Measurements from ENCODE around the gene CD200R1L. TPM values are rescaled to one million over a fixed set of nuclear protein-coding genes. Genes with fewer than 3 reads are reported as not detected.

The CD200R1L gene, protein sequence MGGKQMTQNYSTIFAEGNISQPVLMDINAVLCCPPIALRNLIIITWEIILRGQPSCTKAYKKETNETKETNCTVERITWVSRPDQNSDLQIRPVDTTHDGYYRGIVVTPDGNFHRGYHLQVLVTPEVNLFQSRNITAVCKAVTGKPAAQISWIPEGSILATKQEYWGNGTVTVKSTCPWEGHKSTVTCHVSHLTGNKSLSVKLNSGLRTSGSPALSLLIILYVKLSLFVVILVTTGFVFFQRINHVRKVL
- not detected in 2 replicates for total RNA-seq (ENCODE audit: low replicate concordance)

DNA sequence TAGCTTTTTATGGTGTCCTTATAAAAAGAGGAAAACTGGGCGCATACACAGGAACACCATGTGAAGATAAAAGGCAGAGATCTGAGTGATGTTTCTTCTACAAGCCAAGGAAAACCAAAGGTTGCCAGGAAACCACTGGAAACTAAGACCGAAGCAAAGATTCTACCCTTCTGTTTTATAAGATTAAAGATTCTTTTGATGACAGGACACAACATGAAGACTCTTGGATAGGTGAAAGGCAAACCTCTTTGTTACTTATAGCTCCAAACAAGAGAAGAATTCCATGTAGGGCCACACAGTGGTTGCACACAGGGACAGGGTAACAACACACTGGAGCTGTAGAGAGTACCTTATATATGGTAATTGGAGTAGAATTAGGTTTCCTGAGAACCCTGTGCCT lies at the start of gene CD200R1L:
Gene CD200R1L, minus strand, starts transcription at position 101 of the 400 bp plus-strand sequence. CDS start 17,497 bp downstream, outside the sequence.

Other genes with a start within 250 kb of the CD200R1L start
- gene CCDC80, start 205.7 kb downstream of the CD200R1L start, total RNA-seq (ENCODE audit: low replicate concordance) = 606 and 2,461 TPM in 2 replicates
- gene CD200R1, start 128.2 kb upstream of the CD200R1L start, total RNA-seq (ENCODE audit: low replicate concordance) = 0.08 TPM in 1 of 2 replicates, not detected in the other
- gene GTPBP8, start 144.1 kb upstream of the CD200R1L start, total RNA-seq (ENCODE audit: low replicate concordance) = 12.2 and 37.7 TPM in 2 replicates